Loucy (cell line): ENCODE data around the gene DLX1.

Experiments used
- EZH2phosphoT487 ChIP-seq: fragments of 200-600 bp; IDR thresholded peaks from 2 replicates; pipeline ENCODE4 v1.6.1; 2018; ENCODE audit warnings: antibody characterized with exemption, mild to moderate bottlenecking, moderate library complexity, borderline replicate concordance
- TF ChIP-seq, protein P1 (sequence below): fragments of 200-600 bp; sonication (generic); conservative IDR thresholded peaks from 2 replicates; pipeline ENCODE4 v1.5.1; 2014; ENCODE audit warnings: mild to moderate bottlenecking, antibody characterized with exemption, low read length

DNA sequence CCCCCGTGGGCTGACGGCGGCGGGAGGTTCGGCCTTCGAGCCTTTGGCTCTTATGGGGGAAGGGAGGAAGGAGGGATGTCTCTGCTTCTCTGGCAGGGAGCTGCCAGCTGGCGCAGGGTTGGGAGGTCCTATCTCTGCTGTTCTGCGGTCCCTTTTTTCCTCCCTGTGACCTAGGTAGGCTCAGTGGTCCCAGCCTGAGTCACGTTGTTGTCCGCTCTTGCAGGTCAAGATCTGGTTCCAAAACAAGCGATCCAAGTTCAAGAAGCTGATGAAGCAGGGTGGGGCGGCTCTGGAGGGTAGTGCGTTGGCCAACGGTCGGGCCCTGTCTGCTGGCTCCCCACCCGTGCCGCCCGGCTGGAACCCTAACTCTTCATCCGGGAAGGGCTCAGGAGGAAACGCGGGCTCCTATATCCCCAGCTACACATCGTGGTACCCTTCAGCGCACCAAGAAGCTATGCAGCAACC, 2.5 kb downstream of the DLX1 start:
- no peak for TF ChIP-seq EZH2phosphoT487
- TF ChIP-seq, protein P1, sequence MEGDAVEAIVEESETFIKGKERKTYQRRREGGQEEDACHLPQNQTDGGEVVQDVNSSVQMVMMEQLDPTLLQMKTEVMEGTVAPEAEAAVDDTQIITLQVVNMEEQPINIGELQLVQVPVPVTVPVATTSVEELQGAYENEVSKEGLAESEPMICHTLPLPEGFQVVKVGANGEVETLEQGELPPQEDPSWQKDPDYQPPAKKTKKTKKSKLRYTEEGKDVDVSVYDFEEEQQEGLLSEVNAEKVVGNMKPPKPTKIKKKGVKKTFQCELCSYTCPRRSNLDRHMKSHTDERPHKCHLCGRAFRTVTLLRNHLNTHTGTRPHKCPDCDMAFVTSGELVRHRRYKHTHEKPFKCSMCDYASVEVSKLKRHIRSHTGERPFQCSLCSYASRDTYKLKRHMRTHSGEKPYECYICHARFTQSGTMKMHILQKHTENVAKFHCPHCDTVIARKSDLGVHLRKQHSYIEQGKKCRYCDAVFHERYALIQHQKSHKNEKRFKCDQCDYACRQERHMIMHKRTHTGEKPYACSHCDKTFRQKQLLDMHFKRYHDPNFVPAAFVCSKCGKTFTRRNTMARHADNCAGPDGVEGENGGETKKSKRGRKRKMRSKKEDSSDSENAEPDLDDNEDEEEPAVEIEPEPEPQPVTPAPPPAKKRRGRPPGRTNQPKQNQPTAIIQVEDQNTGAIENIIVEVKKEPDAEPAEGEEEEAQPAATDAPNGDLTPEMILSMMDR: no peak
